Loucy (cell line): ENCODE data around the gene JAZF1.

Experiments used
- H2AFZ ChIP-seq: fragments of 200-600 bp; sonication (generic); 2 replicates; pipeline ENCODE4 v1.6.0; 2016; ENCODE audit warnings: antibody characterized with exemption, mild to moderate bottlenecking, low read length, moderate library complexity
- H3F3A ChIP-seq: fragments of 200-600 bp; 2 replicates; pipeline ENCODE4 v1.6.0; 2016; ENCODE audit warnings: antibody characterized with exemption, low read depth, mild to moderate bottlenecking
- H3K27me3 ChIP-seq: fragments of 200-600 bp; sonication (generic); 2 replicates; pipeline ENCODE4 v1.6.1; 2014; ENCODE audit warnings: low read length, mild to moderate bottlenecking; ENCODE audit not compliant: insufficient read depth, poor library complexity, severe bottlenecking
- H3K36me3 ChIP-seq: fragments of 200-600 bp; sonication (generic); 2 replicates; pipeline ENCODE4 v1.6.1; 2016; ENCODE audit warnings: low read length; ENCODE audit not compliant: insufficient read depth
- H3K4me1 ChIP-seq: fragments of 200-600 bp; sonication (generic); 2 replicates; pipeline ENCODE4 v1.5.1; 2014; ENCODE audit warnings: low read length, mild to moderate bottlenecking; ENCODE audit not compliant: insufficient read depth, poor library complexity, severe bottlenecking
- H3K4me2 ChIP-seq: fragments of 200-600 bp; sonication (generic); 2 replicates; pipeline ENCODE4 v1.6.0; 2014; ENCODE audit warnings: antibody characterized with exemption, low read length, low read depth, mild to moderate bottlenecking; ENCODE audit not compliant: poor library complexity, severe bottlenecking
- H3K4me3 ChIP-seq: fragments of 200-600 bp; sonication (generic); 2 replicates; pipeline ENCODE4 v1.5.1; 2014; ENCODE audit warnings: low read length, mild to moderate bottlenecking, mixed read lengths; ENCODE audit not compliant: poor library complexity, severe bottlenecking
- H3K79me2 ChIP-seq: fragments of 200-600 bp; sonication (generic); 2 replicates; pipeline ENCODE4 v1.6.1; 2014; ENCODE audit warnings: low read length; ENCODE audit not compliant: insufficient read depth
- H3K9ac ChIP-seq: fragments of 200-600 bp; sonication (generic); 2 replicates; pipeline ENCODE4 v1.6.0; 2014; ENCODE audit warnings: mild to moderate bottlenecking, low read depth, low read length, moderate library complexity; ENCODE audit not compliant: poor library complexity, severe bottlenecking
- H3K9me2 ChIP-seq: fragments of 200-600 bp; sonication (generic); replicated peaks from 2 replicates; pipeline ENCODE4 v1.6.1; 2016; ENCODE audit warnings: low read depth, low read length, mixed read lengths
- H3K9me3 ChIP-seq: fragments of 200-600 bp; sonication (generic); 2 replicates; pipeline ENCODE4 v1.6.1; 2014; ENCODE audit warnings: mild to moderate bottlenecking, antibody characterized with exemption, low read length, low read depth; ENCODE audit not compliant: insufficient read depth
- H4K20me1 ChIP-seq: fragments of 200-600 bp; sonication (generic); 2 replicates; pipeline ENCODE4 v1.6.0; 2014; ENCODE audit warnings: antibody characterized with exemption, low read length, mild to moderate bottlenecking; ENCODE audit not compliant: insufficient read depth, poor library complexity, severe bottlenecking
- CTCF ChIP-seq: fragments of 200-600 bp; sonication (generic); conservative IDR thresholded peaks from 2 replicates; pipeline ENCODE4 v1.5.1; 2014; ENCODE audit warnings: mild to moderate bottlenecking, antibody characterized with exemption, low read length
- EZH2phosphoT487 ChIP-seq: fragments of 200-600 bp; IDR thresholded peaks from 2 replicates; pipeline ENCODE4 v1.6.1; 2018; ENCODE audit warnings: antibody characterized with exemption, mild to moderate bottlenecking, moderate library complexity, borderline replicate concordance

JAZF1 gene

GRCh38 chr7:28003408-28003807 lies 177.2 kb downstream of the JAZF1 start:
- no peak overlapping the region for H3K4me3 ChIP-seq
- no peaks in the 10 kb centered on the region for H4K20me1 ChIP-seq
- H3F3A ChIP-seq = no peaks in the 10 kb centered on the region
- no peaks in the 10 kb centered on the region for H3K9me3 ChIP-seq
- H2AFZ ChIP-seq = no peak overlapping the region
- no peak overlapping the region for H3K4me2 ChIP-seq
- H3K79me2 ChIP-seq = no peaks in the 10 kb centered on the region
- no peaks in the 10 kb centered on the region for H3K27me3 ChIP-seq
- no peak overlapping the region for H3K9ac ChIP-seq
- H3K4me1 ChIP-seq = peaks cover 10% of the 10 kb centered on the region
- no peaks in the 10 kb centered on the region for H3K9me2 ChIP-seq
- TF ChIP-seq EZH2phosphoT487 = no peak
- TF ChIP-seq CTCF = no peak
- H3K36me3 ChIP-seq = no peaks in the 10 kb centered on the region

GRCh38 chr7:28002638-28003037 lies 178.0 kb downstream of the JAZF1 start:
- no peak overlapping the region for H2AFZ ChIP-seq
- no peaks in the 10 kb centered on the region for H3K9me2 ChIP-seq

GRCh38 chr7:28001896-28002295 lies 178.7 kb downstream of the JAZF1 start:
- no peaks in the 10 kb centered on the region for H3F3A ChIP-seq
- no peak overlapping the region for H3K4me2 ChIP-seq
- H3K4me1 ChIP-seq = peaks cover 15% of the 10 kb centered on the region
- H2AFZ ChIP-seq = no peak overlapping the region
- no peaks in the 10 kb centered on the region for H3K36me3 ChIP-seq
- no peaks in the 10 kb centered on the region for H4K20me1 ChIP-seq
- no peaks in the 10 kb centered on the region for H3K9me2 ChIP-seq
- no peak overlapping the region for H3K4me3 ChIP-seq
- H3K27me3 ChIP-seq = no peaks in the 10 kb centered on the region
- H3K9me3 ChIP-seq = no peaks in the 10 kb centered on the region
- H3K79me2 ChIP-seq = no peaks in the 10 kb centered on the region
- TF ChIP-seq CTCF = no peak
- TF ChIP-seq EZH2phosphoT487 = no peak
- H3K9ac ChIP-seq = no peak overlapping the region

More at GRCh38 chr7:28002638-28003037, 178.0 kb downstream of the JAZF1 start:
- Histone ChIP-seq H3K36me3 (no peaks in the 10 kb centered on the region), H3K9me3 (no peaks in the 10 kb centered on the region), H3K27me3 (no peaks in the 10 kb centered on the region), H4K20me1 (no peaks in the 10 kb centered on the region), H3K9ac (no peak overlapping the region), H3F3A (no peaks in the 10 kb centered on the region), H3K4me3 (no peak overlapping the region), H3K79me2 (no peaks in the 10 kb centered on the region), H3K4me1 (peaks cover 15% of the 10 kb centered on the region), H3K4me2 (no peak overlapping the region)
- TF ChIP-seq CTCF (no peak), EZH2phosphoT487 (no peak)
